GM12892 (cell line): ENCODE results near the gene SPTBN1.

Source experiments
- DNase-seq: peaks from one replicate; pipeline ENCODE4 v3.0.0; 2011; ENCODE audit not compliant: insufficient read length
- FAIRE-seq: peaks from 2 replicates; lab custom pipeline; 2011; peaks lifted over from hg19 to GRCh38; lab: Jason Lieb, UNC
- POLR2A ChIP-seq: IDR thresholded peaks from 2 replicates; pipeline ENCODE4 v1.6.1; 2011; ENCODE audit warnings: low read depth, low read length, control low read depth
- POLR2AphosphoS5 ChIP-seq: IDR thresholded peaks from 2 replicates; pipeline ENCODE4 v1.6.1; 2011; ENCODE audit warnings: low read depth, low read length, control low read depth
- TAF1 ChIP-seq: IDR thresholded peaks from 2 replicates; pipeline ENCODE4 v1.6.1; 2011; ENCODE audit warnings: low read depth, mild to moderate bottlenecking, control low read depth, low read length, borderline replicate concordance

The SPTBN1 gene

GRCh38 chr2:54559593-54560145 lies 103.5 kb downstream of the SPTBN1 start:
- DNase-seq (no peak), FAIRE-seq (peak; percentile 33)
- TF ChIP-seq POLR2AphosphoS5 = 0 out of 2 replicates have a peak, but pooled peaks have one; percentile 55
- no peak; the same call in 1 of the 2 replicates for TF ChIP-seq POLR2A
- no peak for TF ChIP-seq TAF1

GRCh38 chr2:54560146-54560881 lies 104.2 kb downstream of the SPTBN1 start:
- FAIRE-seq = no peak
- no peak for DNase-seq
- TF ChIP-seq POLR2A (peak; percentile 90), POLR2AphosphoS5 (peak; percentile 85; the same call in 1 of the 2 replicates), TAF1 (no peak; the same call in 1 of the 2 replicates)

- FAIRE-seq (no peak), DNase-seq (no peak)
- TF ChIP-seq POLR2A (no peak), TAF1 (no peak), POLR2AphosphoS5 (no peak)
Measured at GRCh38 chr2:54561010-54561409, 104.9 kb downstream of the SPTBN1 start.

GRCh38 chr2:54564439-54564838 lies 108.3 kb downstream of the SPTBN1 start:
- no peak for DNase-seq
- no peak for FAIRE-seq
- TF ChIP-seq TAF1 (no peak), POLR2AphosphoS5 (no peak), POLR2A (no peak)

- DNase-seq = no peak
- TF ChIP-seq TAF1 = no peak
- no peak for TF ChIP-seq POLR2A
- TF ChIP-seq POLR2AphosphoS5 = no peak
- no peak for FAIRE-seq
Measured at GRCh38 chr2:54565551-54565950, 109.4 kb downstream of the SPTBN1 start.

- DNase-seq (no peak), FAIRE-seq (no peak)
- no peak for TF ChIP-seq POLR2AphosphoS5
- TF ChIP-seq TAF1 = no peak
- TF ChIP-seq POLR2A = no peak
Measured at GRCh38 chr2:54566896-54567295, 110.8 kb downstream of the SPTBN1 start.

- TF ChIP-seq POLR2A (no peak), TAF1 (no peak), POLR2AphosphoS5 (no peak; the same call in 1 of the 2 replicates)
- DNase-seq = no peak
- no peak for FAIRE-seq
Measured at GRCh38 chr2:54568876-54569321, 112.8 kb downstream of the SPTBN1 start.

GRCh38 chr2:54569745-54570301 lies 113.7 kb downstream of the SPTBN1 start:
- TF ChIP-seq TAF1 = no peak
- peak; percentile 53 for TF ChIP-seq POLR2A
- TF ChIP-seq POLR2AphosphoS5 = peak; percentile 69; the same call in 1 of the 2 replicates
- FAIRE-seq (peak; percentile 79), DNase-seq (no peak)

- no peak for DNase-seq
- no peak for FAIRE-seq
- peak; percentile 19; the same call in 1 of the 2 replicates for TF ChIP-seq POLR2AphosphoS5
- TF ChIP-seq POLR2A = no peak
Measured at GRCh38 chr2:54570321-54570855, 114.3 kb downstream of the SPTBN1 start.

- TF ChIP-seq POLR2A (peak; percentile 71), POLR2AphosphoS5 (peak; percentile 68), TAF1 (peak; percentile 28; the same call in 1 of the 2 replicates)
- no peak for DNase-seq
- FAIRE-seq = peak; percentile 88
Measured at GRCh38 chr2:54570925-54571694, 115.0 kb downstream of the SPTBN1 start.

- DNase-seq (no peak), FAIRE-seq (no peak)
- TF ChIP-seq POLR2A (no peak), POLR2AphosphoS5 (0 out of 2 replicates have a peak, but pooled peaks have one; percentile 11)
Measured at GRCh38 chr2:54572262-54572635, 116.1 kb downstream of the SPTBN1 start.
